Measurements from ENCODE around the gene OSR1. TPM values are rescaled to one million over a fixed set of nuclear protein-coding genes. Genes with fewer than 3 reads are reported as not detected.

OSR1 gene
- polyA plus RNA-seq, 1 of the 3 experiments (the other 2 are of a cell fraction) = 76.6 TPM

GRCh38 chr2:19351499-19351898 is 6.9 kb downstream of the OSR1 start (continued):
- TF ChIP-seq FOSL2 (IDR thresholded peaks at IDR 0.05; ENCODE audit: borderline replicate concordance, low read depth) = no peak
- no peak for TF ChIP-seq USF1 (IDR thresholded peaks at IDR 0.05; ENCODE audit: borderline replicate concordance, low read depth)
- TF ChIP-seq GABPA (IDR thresholded peaks at IDR 0.05; ENCODE audit: low read depth) = no peak

GRCh38 chr2:19350678-19351401 is 7.6 kb downstream of the OSR1 start:
- no peak overlapping the region for H2AFZ ChIP-seq (ENCODE audit: low read depth)
- no peak for TF ChIP-seq NFIC (IDR thresholded peaks at IDR 0.05; ENCODE audit: borderline replicate concordance)
- no peak for TF ChIP-seq RXRA (IDR thresholded peaks at IDR 0.05; ENCODE audit: borderline replicate concordance, low read depth)
- no peak for TF ChIP-seq POLR2AphosphoS5 (IDR thresholded peaks at IDR 0.05; ENCODE audit: low read depth, low read length)
- no peak for TF ChIP-seq GATA2 (CRISPR knock-in tag; IDR thresholded peaks at IDR 0.05)
- no peak for TF ChIP-seq SIN3A (IDR thresholded peaks at IDR 0.05; ENCODE audit: borderline replicate concordance, low read depth, low read length)
- no peak for TF ChIP-seq USF1 (IDR thresholded peaks at IDR 0.05; ENCODE audit: borderline replicate concordance, low read depth)
- no peak for TF ChIP-seq NRF1 (IDR thresholded peaks at IDR 0.05; ENCODE audit: low read depth, low read length)
- no peak for TF ChIP-seq FOXJ3 (CRISPR knock-in tag; IDR thresholded peaks at IDR 0.05)
- TF ChIP-seq EP300 (IDR thresholded peaks at IDR 0.05; ENCODE audit: borderline replicate concordance in 1 of 2, low read depth in 1 of 2, low read length in 1 of 2) = no peak
- no peak for TF ChIP-seq MAX (IDR thresholded peaks at IDR 0.05; ENCODE audit: low read depth)
- TF ChIP-seq RAD21 (IDR thresholded peaks at IDR 0.05; ENCODE audit: low read length) = no peak
- no peak for TF ChIP-seq FOXM1 (IDR thresholded peaks at IDR 0.05; ENCODE audit: low read depth)
- TF ChIP-seq YY1 (IDR thresholded peaks at IDR 0.05; ENCODE audit: low read depth) = no peak
- no peak for TF ChIP-seq RFX5 (IDR thresholded peaks at IDR 0.05; ENCODE audit: low read length)
- POLR2A ChIA-PET = no interaction called here
- CTCF ChIA-PET = interaction anchor here (0.6 to 12.7 kb wide), 20 partner anchors 9 to 830 kb away, joined by 3 to 111 read pairs (median 4); partner anchors contain the start of gene OSR1
- peaks cover 64% of the 10 kb centered on the region for H3K79me2 ChIP-seq (ENCODE audit: insufficient read depth)
- peak overlapping the region in 1 of 2 experiments; percentile 26; a peak in 1 of 4 replicates for H3K4me3 ChIP-seq (ENCODE audit: low read depth in 2 of 2, low read length in 1 of 2)
- peaks cover 0 to 33% of the 10 kb centered on the region in 2 experiments; a peak in 2 of 4 replicates for H3K4me1 ChIP-seq (ENCODE audit: control insufficient read depth in 1 of 2, insufficient read depth in 2 of 2, low read depth in 1 of 2, low read length in 1 of 2)
- no peaks in the 10 kb centered on the region for H3K9me3 ChIP-seq
- WGBS (ENCODE audit: low lambda C conversion rate) = 71% methylated on average over 27 of the region's 30 CpGs
- peaks cover 59% of the 10 kb centered on the region for H4K20me1 ChIP-seq (ENCODE audit: insufficient read depth)
- DNase-seq = peak; percentile 51
- H3K36me3 ChIP-seq (replicated peaks in 1 of 2; ENCODE audit: control insufficient read depth in 1 of 2, insufficient read depth in 2 of 2, low read length in 1 of 2) = peaks cover 31 to 38% of the 10 kb centered on the region in 2 experiments
- H3K9me2 ChIP-seq = no peaks in the 10 kb centered on the region
- no peaks in the 10 kb centered on the region for H3K27me3 ChIP-seq (ENCODE audit: insufficient read depth)
- peak overlapping the region in 1 of 2 experiments; percentile 86; a peak in 1 of 4 replicates for H3K27ac ChIP-seq (ENCODE audit: low read depth in 2 of 2, low read length in 1 of 2)
- peaks cover 49% of the 10 kb centered on the region for H3F3A ChIP-seq (replicated peaks; ENCODE audit: insufficient read depth)
- no peak overlapping the region for H3K4me2 ChIP-seq
- H3K9ac ChIP-seq = no peak overlapping the region

All from SK-N-SH (cell line).